PC-3 (cell line): ENCODE data around the gene FNDC5.

Source experiments
- CTCF ChIP-seq: fragments of 300-600 bp; sonication (generic); conservative IDR thresholded peaks from 2 replicates; pipeline ENCODE4 v1.5.1; 2017; ENCODE audit warnings: antibody characterized with exemption, low read depth, mild to moderate bottlenecking, low read length
- EZH2 ChIP-seq: fragments of 300-600 bp; sonication (generic); IDR thresholded peaks from one replicate; pipeline ENCODE4 v1.6.1; 2017; ENCODE audit warnings: antibody characterized with exemption, mild to moderate bottlenecking, low read length; ENCODE audit not compliant: unreplicated experiment
- EZH2phosphoT487 ChIP-seq: fragments of 300-600 bp; sonication (generic); IDR thresholded peaks from 2 replicates; pipeline ENCODE4 v1.6.1; 2018; ENCODE audit warnings: mild to moderate bottlenecking, antibody characterized with exemption, low read length, borderline replicate concordance

- TF ChIP-seq EZH2phosphoT487 (no peak), CTCF (no peak), EZH2 (no peak)
Measured at GRCh38 chr1:32873484-32873883, 2.8 kb upstream of the FNDC5 start.
